Measurements from ENCODE around the gene SNX17.

GRCh38 chr2:27393225-27393624, 22.8 kb downstream of the SNX17 start:
- TF ChIP-seq EZH2 (IDR thresholded peaks at IDR 0.05; ENCODE audit: borderline replicate concordance, low read length) (no peak), CTCF (IDR thresholded peaks at IDR 0.05; ENCODE audit: low read length) (no peak)
